Measurements from ENCODE around the gene REC8. TPM values are rescaled to one million over a fixed set of nuclear protein-coding genes. Genes with fewer than 3 reads are reported as not detected.

Gene REC8
- total RNA-seq, 1 experiment from 2014 or later = 58.0 TPM

GRCh38 chr14:24157331-24157730, 14.5 kb upstream of the REC8 start:
- Histone ChIP-seq H3K9me3 (ENCODE audit: control insufficient read depth, low read depth, low read length) (no peaks in the 10 kb centered on the region), H2AK5ac (ENCODE audit: insufficient read length, low read length) (no peak overlapping the region), H2BK5ac (ENCODE audit: insufficient read length, low read length) (no peak overlapping the region), H3K23me2 (ENCODE audit: insufficient read length, low read depth, low read length, poor library complexity, severe bottlenecking) (no peaks in the 10 kb centered on the region), H3K4me1 (ENCODE audit: insufficient read depth, low read length) (no peaks in the 10 kb centered on the region), H3K27me3 (ENCODE audit: insufficient read depth, low read length) (no peaks in the 10 kb centered on the region), H3K4ac (ENCODE audit: low read depth, low read length) (no peak overlapping the region), H3K27ac (ENCODE audit: insufficient read length, low read depth, low read length) (no peak overlapping the region), H4K20me1 (ENCODE audit: control insufficient read depth, insufficient read depth, insufficient read length) (no peaks in the 10 kb centered on the region), H2BK20ac (ENCODE audit: low read depth, low read length, poor library complexity, severe bottlenecking) (no peak overlapping the region), H3K9ac (ENCODE audit: extremely low read depth, insufficient read length, low read length) (no peak overlapping the region), H2BK15ac (ENCODE audit: low read depth, low read length) (no peak overlapping the region), H2BK12ac (ENCODE audit: insufficient read length, low read depth, low read length) (no peak overlapping the region), H3T11ph (ENCODE audit: low read length) (no peak overlapping the region), H3K18ac (ENCODE audit: insufficient read length, low read depth, low read length) (no peak overlapping the region), H3K56ac (ENCODE audit: insufficient read length, low read depth, low read length) (no peak overlapping the region), H3K4me2 (ENCODE audit: insufficient read depth, insufficient read length, low read length) (no peak overlapping the region), H2AFZ (ENCODE audit: low read length) (no peak overlapping the region), H4K5ac (ENCODE audit: insufficient read length, low read depth, low read length) (no peak overlapping the region), H2BK120ac (ENCODE audit: low read depth, low read length, poor library complexity, severe bottlenecking) (no peak overlapping the region), H3K14ac (ENCODE audit: insufficient read depth, low read length) (no peak overlapping the region), H3K79me2 (ENCODE audit: insufficient read depth, low read length) (no peaks in the 10 kb centered on the region), H4K8ac (replicated peaks; ENCODE audit: insufficient read length, low read depth, low read length) (no peak overlapping the region), H3K79me1 (ENCODE audit: insufficient read depth, low read depth, low read length, poor library complexity, severe bottlenecking) (no peaks in the 10 kb centered on the region), H4K91ac (ENCODE audit: insufficient read length, low read depth, low read length) (no peak overlapping the region), H3K23ac (ENCODE audit: insufficient read length, low read depth, low read length) (no peak overlapping the region)
- no peaks in the 10 kb centered on the region for H3K9me3 Mint-ChIP-seq
- H3K4me1 Mint-ChIP-seq = peaks cover 11 to 13% of the 10 kb centered on the region in 2 experiments
- DNase-seq = no peak
- WGBS (ENCODE audit: extremely low coverage, insufficient read length, low lambda C conversion rate) = no CpG with 5 or more reads among the region's 12 CpGs
- H3K27me3 Mint-ChIP-seq (ENCODE audit: low read depth) = no peaks in the 10 kb centered on the region; the same call in 1 of the 2 replicates
- H3K36me3 Mint-ChIP-seq (ENCODE audit: insufficient read depth in 1 of 3, low read depth in 3 of 3) = peaks cover 36 to 65% (median 57%) of the 10 kb centered on the region in 3 experiments; a peak in 6 of 7 replicates
- no peak overlapping the region for H3K4me3 Mint-ChIP-seq
- no peak overlapping the region for H3K27ac Mint-ChIP-seq
- no peak for TF ChIP-seq CTCF (conservative IDR thresholded peaks at IDR 0.05)
